HEK293T (cell line): Measurements from ENCODE around the gene SPATA13.
"Not testable (repeated sequence)": the region's sequence is repeated elsewhere in the genome, so short reads cannot be mapped to it uniquely, and the experiment has no call there.

Experiments used
- CTCF ChIA-PET: fragments of 350-600 bp; formaldehyde crosslinking; extraction: SDS; loops from one replicate; lab custom pipeline; 2021; ENCODE audit warnings: antibody characterized with exemption, inconsistent platforms; lab: Yijun Ruan, JAX
- POLR2A ChIA-PET: fragments of 350-600 bp; formaldehyde crosslinking; extraction: SDS; loops from one replicate; lab custom pipeline; 2020; ENCODE audit warnings: antibody characterized with exemption, inconsistent platforms; lab: Yijun Ruan, JAX
- DNase-seq: peaks from one replicate; pipeline ENCODE4 v3.0.0; 2012; ENCODE audit warnings: mixed read lengths; ENCODE audit errors: extremely low spot score
- ARNT ChIP-seq: fragments of 450-650 bp; IDR thresholded peaks from 2 replicates; pipeline ENCODE4 v1.6.1; 2017; ENCODE audit warnings: mild to moderate bottlenecking
- BHLHE40 ChIP-seq: fragments of 450-650 bp; IDR thresholded peaks from 2 replicates; pipeline ENCODE4 v1.6.1; 2016; ENCODE audit warnings: mild to moderate bottlenecking, moderate library complexity, borderline replicate concordance
- CTBP1 ChIP-seq: fragments of 450-650 bp; IDR thresholded peaks from 2 replicates; pipeline ENCODE4 v1.6.1; 2016; ENCODE audit warnings: borderline replicate concordance
- ELF4 ChIP-seq: fragments of 450-650 bp; IDR thresholded peaks from 2 replicates; pipeline ENCODE4 v1.6.1; 2017; ENCODE audit warnings: antibody characterized with exemption
- FOXA1 ChIP-seq: fragments of 450-650 bp; IDR thresholded peaks from 2 replicates; pipeline ENCODE4 v1.6.1; 2016; ENCODE audit warnings: mild to moderate bottlenecking
- FOXK2 ChIP-seq: fragments of 450-650 bp; IDR thresholded peaks from 2 replicates; pipeline ENCODE4 v1.6.1; 2016; ENCODE audit warnings: mild to moderate bottlenecking
- FOXM1 ChIP-seq: fragments of 450-650 bp; IDR thresholded peaks from 2 replicates; pipeline ENCODE4 v1.6.1; 2017; ENCODE audit warnings: mild to moderate bottlenecking, borderline replicate concordance
- HDGF ChIP-seq: fragments of 450-650 bp; IDR thresholded peaks from 2 replicates; pipeline ENCODE4 v1.6.1; 2017; ENCODE audit warnings: antibody characterized with exemption, borderline replicate concordance
- L3MBTL2 ChIP-seq: fragments of 450-650 bp; conservative IDR thresholded peaks from 2 replicates; pipeline ENCODE4 v1.6.1; 2016; ENCODE audit warnings: mild to moderate bottlenecking
- LEF1 ChIP-seq: fragments of 450-650 bp; IDR thresholded peaks from 2 replicates; pipeline ENCODE4 v1.6.1; 2017; ENCODE audit warnings: mild to moderate bottlenecking, borderline replicate concordance
- NFRKB ChIP-seq: fragments of 450-650 bp; IDR thresholded peaks from 2 replicates; pipeline ENCODE4 v1.6.1; 2016; ENCODE audit warnings: mild to moderate bottlenecking, moderate library complexity
- PKNOX1 ChIP-seq: fragments of 450-650 bp; IDR thresholded peaks from 2 replicates; pipeline ENCODE4 v1.6.1; 2016
- SP1 ChIP-seq: fragments of 450-650 bp; IDR thresholded peaks from 2 replicates; pipeline ENCODE4 v1.6.1; 2017
- SUZ12 ChIP-seq: fragments of 450-650 bp; IDR thresholded peaks from 2 replicates; pipeline ENCODE4 v1.6.1; 2016; ENCODE audit warnings: mild to moderate bottlenecking
- TARDBP ChIP-seq: fragments of 450-650 bp; IDR thresholded peaks from 2 replicates; pipeline ENCODE4 v1.6.1; 2016
- ZNF384 ChIP-seq: fragments of 450-650 bp; IDR thresholded peaks from 2 replicates; pipeline ENCODE4 v1.6.1; 2016

SPATA13 gene

GRCh38 chr13:24199016-24199415, 38.5 kb downstream of the SPATA13 start:
- ChIA-PET CTCF (no interaction called here), POLR2A (no interaction called here)
- no peak for TF ChIP-seq SP1
- TF ChIP-seq BHLHE40: no peak
- TF ChIP-seq HDGF: no peak
- TF ChIP-seq SUZ12: no peak
- no peak for TF ChIP-seq TARDBP
- no peak for TF ChIP-seq ARNT
- TF ChIP-seq ZNF384: no peak
- TF ChIP-seq FOXA1: no peak
- TF ChIP-seq L3MBTL2: no peak
- no peak for TF ChIP-seq NFRKB
- no peak for TF ChIP-seq FOXM1
- TF ChIP-seq PKNOX1: no peak
- TF ChIP-seq FOXK2: no peak
- TF ChIP-seq ELF4: no peak
- TF ChIP-seq CTBP1: no peak
- TF ChIP-seq LEF1: no peak
- no peak for DNase-seq

GRCh38 chr13:24202215-24202614, 41.7 kb downstream of the SPATA13 start:
- DNase-seq: no peak
- CTCF ChIA-PET: no interaction called here
- POLR2A ChIA-PET: no interaction called here
- TF ChIP-seq SUZ12: no peak
- TF ChIP-seq BHLHE40: no peak

GRCh38 chr13:24203273-24203672, 42.8 kb downstream of the SPATA13 start:
- no peak for DNase-seq
- TF ChIP-seq FOXA1: no peak
- no peak for TF ChIP-seq ZNF384
- no peak for TF ChIP-seq PKNOX1
- TF ChIP-seq ARNT: no peak
- no peak for TF ChIP-seq FOXM1
- no peak for TF ChIP-seq ELF4
- TF ChIP-seq BHLHE40: no peak
- TF ChIP-seq NFRKB: no peak
- ChIA-PET CTCF (no interaction called here), POLR2A (interaction anchor here (0.8 kb wide), 1 partner anchor 12 kb away, joined by 6 read pairs; no protein-coding TSS in a partner anchor)

GRCh38 chr13:24203811-24204210, 43.3 kb downstream of the SPATA13 start:
- DNase-seq: no peak
- CTCF ChIA-PET: no interaction called here
- POLR2A ChIA-PET: interaction anchor here (0.8 kb wide), 1 partner anchor 12 kb away, joined by 6 read pairs; no protein-coding TSS in a partner anchor
- TF ChIP-seq LEF1: no peak

- POLR2A ChIA-PET, DNase-seq, CTCF ChIA-PET: not testable (repeated sequence)
Observed at GRCh38 chr13:24205076-24205475, 44.6 kb downstream of the SPATA13 start.

GRCh38 chr13:24207841-24208667, 47.5 kb downstream of the SPATA13 start:
- ChIA-PET POLR2A (no interaction called here), CTCF (interaction anchor here (1.0 kb wide), 1 partner anchor 187 kb away, joined by 4 read pairs; no protein-coding TSS in a partner anchor)
- no peak for TF ChIP-seq TARDBP
- TF ChIP-seq SP1: no peak
- DNase-seq: no peak

GRCh38 chr13:24209138-24209537, 48.6 kb downstream of the SPATA13 start:
- no peak for DNase-seq
- TF ChIP-seq TARDBP (no peak), ZNF384 (no peak), SP1 (no peak), CTBP1 (no peak), SUZ12 (no peak), PKNOX1 (no peak), FOXK2 (no peak), LEF1 (no peak), BHLHE40 (no peak), HDGF (no peak), ELF4 (no peak), FOXA1 (no peak), FOXM1 (no peak), NFRKB (no peak), L3MBTL2 (no peak), ARNT (no peak)
- CTCF ChIA-PET: no interaction called here
- POLR2A ChIA-PET: no interaction called here
